Activated CD8-positive, alpha-beta T cell treated with anti-CD3 and anti-CD28 coated beads, Interleukin-2, amount 10 ng/mL, durations not matched to agents 7 days and 5 days (primary cell): ENCODE data around the gene PPL. TPM values are rescaled to one million over a fixed set of nuclear protein-coding genes. Genes with fewer than 3 reads are reported as not detected.
A peak's percentile ranks its signal among the peaks of the same experiment; 100 is the strongest.
"Not testable (repeated sequence)": the region's sequence is repeated elsewhere in the genome, so short reads cannot be mapped to it uniquely, and the experiment has no call there.

Source experiments
- ATAC-seq: fragments of 150-1000 bp; cut with Tn5 transposase; one replicate; pipeline ENCODE4 v1.10.0; 2021; ENCODE audit warnings: moderate library complexity
- CTCF ChIA-PET: fragments of 350-600 bp; sonication (Branson Sonifier 250); formaldehyde crosslinking; loops from one replicate; lab custom pipeline; 2021; ENCODE audit warnings: antibody characterized with exemption; lab: Charles Lee
- POLR2A ChIA-PET: fragments of 350-600 bp; sonication (Branson Sonifier 250); formaldehyde crosslinking; loops from one replicate; lab custom pipeline; 2021; ENCODE audit warnings: antibody characterized with exemption; lab: Charles Lee
- DNase-seq: peaks from one replicate; pipeline ENCODE4 v3.0.0-alpha.2; 2020
- H3K27ac Mint-ChIP-seq: one replicate; pipeline ENCODE4 v1.8.0; 2021; ENCODE audit warnings: mild to moderate bottlenecking, mixed read lengths
- H3K27me3 Mint-ChIP-seq: one replicate; pipeline ENCODE4 v1.8.0; 2021; ENCODE audit warnings: low read depth, mixed read lengths
- H3K36me3 Mint-ChIP-seq: one replicate; pipeline ENCODE4 v1.8.0; 2021; ENCODE audit warnings: low read depth, mixed read lengths
- H3K4me1 Mint-ChIP-seq: one replicate; pipeline ENCODE4 v1.8.0; 2021; ENCODE audit warnings: low read depth, mixed read lengths
- H3K4me3 Mint-ChIP-seq: one replicate; pipeline ENCODE4 v1.8.0; 2021; ENCODE audit warnings: mild to moderate bottlenecking, mixed read lengths
- H3K9me3 Mint-ChIP-seq: one replicate; pipeline ENCODE4 v1.8.0; 2022; ENCODE audit warnings: mixed read lengths; ENCODE audit not compliant: insufficient read depth
- total RNA-seq, 2 experiments: library from RNA; stranded (reverse); gene quantifications; one replicate each; pipeline ENCODE4 v1.2.3, GENCODE V29; 2021

The PPL gene
- total RNA-seq, 2 experiments from 2014 or later = not detected

DNA sequence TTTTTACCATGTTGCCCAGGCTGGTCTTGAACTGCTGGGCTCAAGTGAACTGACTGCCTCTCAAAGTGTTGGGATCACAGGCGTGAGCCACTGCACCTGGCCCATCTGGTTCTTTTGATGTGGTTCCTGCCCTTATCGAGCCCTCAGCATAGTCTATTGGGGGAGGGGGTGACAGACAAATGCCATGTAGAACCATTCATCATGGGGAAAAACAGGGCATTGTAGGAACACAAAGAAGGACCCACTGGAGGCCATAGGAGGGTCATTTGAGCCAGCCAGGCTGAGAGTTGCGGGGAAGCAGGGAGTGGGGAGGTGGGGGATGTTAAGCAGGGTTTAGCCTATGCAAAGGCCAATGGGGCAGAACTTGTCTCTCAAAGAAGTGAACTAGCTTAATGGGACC lies 33.1 kb upstream of the PPL start:
- ATAC-seq = no peak
- Mint-ChIP-seq H3K4me3 (no peak overlapping the region), H3K9me3 (no peaks in the 10 kb centered on the region), H3K36me3 (no peaks in the 10 kb centered on the region), H3K27ac (no peak overlapping the region), H3K27me3 (no peaks in the 10 kb centered on the region), H3K4me1 (peaks cover 17% of the 10 kb centered on the region)
- POLR2A ChIA-PET = no interaction called here
- CTCF ChIA-PET = no interaction called here
- no peak for DNase-seq

- ATAC-seq = no peak
- H3K27me3 Mint-ChIP-seq = no peaks in the 10 kb centered on the region
Observed at GRCh38 chr16:4968879-4969483, 32.0 kb upstream of the PPL start.

DNA sequence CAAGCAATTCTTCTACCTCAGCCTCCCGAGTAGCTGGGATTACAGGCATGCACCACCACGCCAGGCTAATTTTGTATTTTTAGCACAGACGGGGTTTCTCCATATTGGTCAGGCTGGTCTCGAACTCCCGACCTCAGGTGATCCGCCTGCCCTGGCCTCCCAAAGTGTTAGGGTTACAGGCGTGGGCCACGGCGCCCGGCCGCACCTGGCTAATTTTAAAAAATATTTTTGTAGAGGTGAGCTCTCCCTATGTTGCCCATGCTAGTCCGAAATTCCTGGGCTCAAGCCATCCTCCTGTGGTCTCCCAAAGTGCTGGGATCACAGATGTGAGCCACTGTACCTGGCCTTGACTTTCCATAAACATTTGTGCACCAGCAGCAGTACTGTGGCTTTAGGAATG lies 31.3 kb upstream of the PPL start:
- H3K36me3 Mint-ChIP-seq, DNase-seq, H3K4me3 Mint-ChIP-seq, H3K9me3 Mint-ChIP-seq, ATAC-seq, CTCF ChIA-PET, H3K27ac Mint-ChIP-seq, H3K27me3 Mint-ChIP-seq, POLR2A ChIA-PET: not testable (repeated sequence)
- peaks cover 11% of the 10 kb centered on the region for H3K4me1 Mint-ChIP-seq

More at GRCh38 chr16:4968879-4969483, 32.0 kb upstream of the PPL start:
- ChIA-PET POLR2A (no interaction called here), CTCF (no interaction called here)
- Mint-ChIP-seq H3K36me3 (no peaks in the 10 kb centered on the region), H3K27ac (no peak overlapping the region), H3K4me1 (peaks cover 17% of the 10 kb centered on the region), H3K9me3 (no peaks in the 10 kb centered on the region), H3K4me3 (no peak overlapping the region)
- DNase-seq = no peak

DNA sequence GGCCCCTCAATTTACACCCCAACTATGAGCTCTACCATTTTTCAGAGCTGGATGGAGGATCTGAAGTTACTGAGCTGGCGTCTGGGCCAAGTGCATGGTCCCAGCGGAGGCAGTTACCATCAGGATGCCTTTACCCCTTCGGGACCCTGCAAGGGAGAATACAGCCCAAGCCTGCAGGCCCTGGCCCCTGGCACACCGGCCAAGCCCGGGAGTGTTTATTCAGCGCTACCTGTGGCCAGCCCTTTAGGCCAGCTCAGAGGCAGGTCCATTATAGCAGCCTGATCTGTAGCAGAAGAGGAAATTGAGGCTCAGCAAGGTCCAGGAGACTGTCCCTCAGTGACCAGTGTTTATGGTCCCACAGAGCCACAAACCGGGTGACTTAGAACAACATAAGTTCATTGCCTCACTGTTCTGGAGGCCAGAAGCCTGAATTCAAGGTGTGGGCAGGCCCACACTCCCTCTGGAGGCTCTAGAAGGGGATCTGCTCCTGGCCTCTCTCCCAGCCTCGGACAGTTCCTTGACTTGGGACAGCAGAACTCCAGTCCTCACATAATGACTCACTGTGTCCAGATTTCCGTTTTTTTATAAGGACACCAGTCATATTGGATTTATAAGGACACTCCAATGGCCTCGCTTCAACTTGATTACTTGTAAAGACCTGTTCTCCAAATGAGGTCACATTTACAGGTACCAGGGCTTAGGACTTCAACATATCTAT lies 29.9 kb upstream of the PPL start:
- ChIA-PET POLR2A (no interaction called here), CTCF (no interaction called here)
- Mint-ChIP-seq H3K4me3 (no peak overlapping the region), H3K27ac (no peak overlapping the region), H3K36me3 (no peaks in the 10 kb centered on the region), H3K4me1 (no peaks in the 10 kb centered on the region), H3K27me3 (no peaks in the 10 kb centered on the region), H3K9me3 (no peaks in the 10 kb centered on the region)
- DNase-seq (no peak), ATAC-seq (no peak)

- H3K27me3 Mint-ChIP-seq = peaks cover 14% of the 10 kb centered on the region
- H3K4me1 Mint-ChIP-seq, H3K27ac Mint-ChIP-seq, CTCF ChIA-PET, H3K36me3 Mint-ChIP-seq, ATAC-seq, POLR2A ChIA-PET, DNase-seq, H3K9me3 Mint-ChIP-seq, H3K4me3 Mint-ChIP-seq: not testable (repeated sequence)
Observed at GRCh38 chr16:4963527-4963926, 26.6 kb upstream of the PPL start.

DNA sequence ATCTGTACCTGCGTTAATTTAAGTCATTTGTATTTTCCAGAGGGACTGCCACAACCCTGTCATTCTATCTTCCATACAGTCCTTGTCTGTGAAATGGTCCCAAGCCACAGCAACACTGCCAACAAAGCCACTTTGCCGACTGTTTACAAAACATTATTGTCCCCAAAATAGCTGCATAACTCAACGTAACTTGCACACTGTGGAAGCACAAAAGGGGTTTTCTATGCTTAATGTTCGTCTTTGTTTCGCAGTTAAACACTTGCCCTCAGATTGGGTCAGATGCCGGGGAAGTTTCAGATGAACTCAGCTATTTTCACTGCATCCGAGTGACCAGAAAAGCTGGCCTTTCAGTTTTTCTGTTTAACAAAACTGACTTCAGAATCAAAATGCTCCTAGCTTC lies 25.8 kb upstream of the PPL start:
- H3K4me1 Mint-ChIP-seq = peaks cover 6% of the 10 kb centered on the region
- ChIA-PET CTCF (no interaction called here), POLR2A (no interaction called here)
- no peak for ATAC-seq
- no peaks in the 10 kb centered on the region for H3K9me3 Mint-ChIP-seq
- no peaks in the 10 kb centered on the region for H3K36me3 Mint-ChIP-seq
- H3K4me3 Mint-ChIP-seq = no peak overlapping the region
- H3K27ac Mint-ChIP-seq = no peak overlapping the region
- DNase-seq = no peak
- peaks cover 18% of the 10 kb centered on the region for H3K27me3 Mint-ChIP-seq

GRCh38 chr16:4960579-4960978 lies 23.6 kb upstream of the PPL start:
- H3K36me3 Mint-ChIP-seq = no peaks in the 10 kb centered on the region
- DNase-seq = no peak
- H3K4me3 Mint-ChIP-seq = no peak overlapping the region
- ChIA-PET POLR2A (no interaction called here), CTCF (no interaction called here)
- peaks cover 17% of the 10 kb centered on the region for H3K4me1 Mint-ChIP-seq
- no peak overlapping the region for H3K27ac Mint-ChIP-seq
- no peak for ATAC-seq
- H3K9me3 Mint-ChIP-seq = no peaks in the 10 kb centered on the region
- H3K27me3 Mint-ChIP-seq = peaks cover 27% of the 10 kb centered on the region

- ChIA-PET POLR2A (interaction anchor here (0.7 kb wide), 1 partner anchor 113 kb away, joined by 3 read pairs; the partner anchor contains the start of gene ALG1), CTCF (no interaction called here)
- DNase-seq = no peak
- Mint-ChIP-seq H3K36me3 (no peaks in the 10 kb centered on the region), H3K27me3 (peaks cover 27% of the 10 kb centered on the region), H3K4me1 (peaks cover 17% of the 10 kb centered on the region), H3K27ac (no peak overlapping the region), H3K9me3 (no peaks in the 10 kb centered on the region), H3K4me3 (peak overlapping the region; percentile 1)
- ATAC-seq = no peak
Observed at GRCh38 chr16:4958510-4959438, 21.8 kb upstream of the PPL start.

DNA sequence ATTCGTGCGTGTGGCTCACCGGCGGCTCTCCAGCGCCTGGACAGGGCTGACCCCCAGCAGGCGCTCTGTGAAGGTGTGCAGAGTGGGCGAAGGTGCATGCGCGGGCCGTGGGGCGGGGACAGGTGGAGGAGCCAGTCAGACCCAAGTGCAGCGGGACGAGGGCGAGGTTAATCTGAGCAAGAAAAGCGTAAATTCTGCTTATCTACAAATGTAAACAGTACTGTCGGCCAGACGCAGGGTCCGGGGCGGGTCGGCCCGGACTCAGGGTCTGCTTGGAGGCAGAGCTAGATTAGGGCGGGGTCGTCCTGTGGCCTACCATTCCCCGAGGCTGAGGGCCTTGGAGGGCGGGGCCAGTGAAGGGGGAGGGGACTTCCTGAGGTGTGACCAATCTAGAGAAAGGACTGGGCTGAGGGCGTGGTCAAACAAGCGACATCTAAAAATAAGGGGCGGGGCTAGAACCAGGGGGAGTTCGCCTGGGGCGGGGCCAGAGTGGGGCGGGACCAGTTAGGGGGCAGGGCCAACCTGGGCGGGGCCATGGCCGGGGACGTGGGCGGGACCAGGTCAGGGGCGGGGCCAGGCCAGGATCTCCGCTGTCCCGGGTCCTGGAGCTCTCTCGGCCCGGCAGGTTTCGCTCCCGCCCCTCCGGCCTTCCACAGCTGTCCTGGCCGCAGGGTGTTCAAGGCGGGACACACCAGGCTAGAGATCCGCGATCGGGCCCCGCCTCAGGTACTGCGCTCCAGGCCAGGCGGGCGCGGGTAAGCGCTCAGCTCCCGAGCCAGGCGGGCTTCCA lies 21.0 kb upstream of the PPL start, which contains the start of gene SEC14L5:
SEC14L5 (plus strand) TSS at position 611 of the 790 bp plus-strand sequence. CDS start 994 bp downstream, outside the sequence.
- Mint-ChIP-seq H3K27me3 (peaks cover 27% of the 10 kb centered on the region), H3K9me3 (no peaks in the 10 kb centered on the region), H3K4me1 (peaks cover 17% of the 10 kb centered on the region), H3K4me3 (peak within 1 kb of the TSS; percentile 80), H3K27ac (peak within 1 kb of the TSS; percentile 18), H3K36me3 (no peaks in the 10 kb centered on the region)
- DNase-seq (peak; percentile 96), ATAC-seq (peak; percentile 91)
- ChIA-PET POLR2A (interaction anchor here (0.7 kb wide), 1 partner anchor 114 kb away, joined by 3 read pairs; the partner anchor contains the start of gene ALG1), CTCF (no interaction called here)

- no peak for ATAC-seq
- CTCF ChIA-PET = no interaction called here
- Mint-ChIP-seq H3K27ac (peak overlapping the region; percentile 2), H3K27me3 (peaks cover 27% of the 10 kb centered on the region), H3K4me1 (peaks cover 17% of the 10 kb centered on the region), H3K9me3 (no peaks in the 10 kb centered on the region), H3K4me3 (peak overlapping the region; percentile 80), H3K36me3 (no peaks in the 10 kb centered on the region)
- DNase-seq = no peak
- POLR2A ChIA-PET = no interaction called here
Observed at GRCh38 chr16:4957420-4957719, 20.4 kb upstream of the PPL start.

DNA sequence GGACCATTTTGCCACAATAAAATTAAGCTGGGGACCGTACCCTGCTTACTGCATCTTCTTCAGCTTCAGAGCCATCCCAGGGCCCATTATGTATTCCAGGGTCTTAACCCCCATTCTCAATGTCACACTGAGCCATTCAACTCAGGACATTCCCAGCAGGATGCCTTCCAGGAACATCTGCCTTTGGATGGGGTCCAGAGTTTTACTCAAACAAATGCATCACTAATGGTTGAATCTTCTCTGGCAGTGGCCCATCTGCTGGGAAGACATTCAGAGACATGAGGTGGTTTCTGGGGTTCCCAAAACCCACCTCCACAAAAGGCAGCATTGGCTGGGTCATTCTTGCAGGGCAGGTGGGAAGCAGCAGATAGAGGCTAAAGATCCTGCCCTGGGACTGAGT lies 17.8 kb upstream of the PPL start:
- Mint-ChIP-seq H3K36me3 (no peaks in the 10 kb centered on the region), H3K4me1 (peaks cover 17% of the 10 kb centered on the region), H3K27ac (no peak overlapping the region), H3K27me3 (peaks cover 20% of the 10 kb centered on the region), H3K4me3 (no peak overlapping the region), H3K9me3 (no peaks in the 10 kb centered on the region)
- ATAC-seq (no peak), DNase-seq (no peak)
- ChIA-PET CTCF (interaction anchor here (1.4 kb wide), 1 partner anchor 42 kb away, joined by 3 read pairs; no protein-coding TSS in a partner anchor), POLR2A (no interaction called here)
